K562 (cell line): Measurements from ENCODE around the gene ITGAD.

Source experiments
- GTF2E2 ChIP-seq: fragments of 200-800 bp; sonication (Bioruptor generic); IDR thresholded peaks from 2 replicates; pipeline ENCODE4 v1.6.1; 2016; ENCODE audit warnings: missing genetic modification characterization, missing compliant biosample characterization
- POLR2A ChIP-seq: fragments of 450-650 bp; conservative IDR thresholded peaks from 2 replicates; pipeline ENCODE4 v1.6.1; 2016
- SRSF9 ChIP-seq: fragments of 200-400 bp; formaldehyde crosslinking; IDR thresholded peaks from 2 replicates; pipeline ENCODE4 v1.6.1; 2017; ENCODE audit warnings: low read depth, low read length, borderline replicate concordance
- ZNF436 ChIP-seq: fragments of 250-450, 450-650 bp; sonication (Bioruptor Pico); formaldehyde crosslinking; IDR thresholded peaks from 2 replicates; pipeline ENCODE4 v1.7.0; 2020; ENCODE audit warnings: mild to moderate bottlenecking
- TF ChIP-seq, protein P1 (sequence below), 3 experiments: IDR thresholded peaks in 2 of 3; conservative IDR thresholded peaks in 1 of 3; 2 replicates each; pipeline ENCODE4 v1.5.1; 2011 to 2012; ENCODE audit warnings: low read length in 3 of 3, mild to moderate bottlenecking in 3 of 3, control low read depth in 2 of 3, improper control_type of control experiment in 1 of 3, inconsistent platforms in 1 of 3, low read depth in 1 of 3, mixed read lengths in 1 of 3, moderate library complexity in 1 of 3; ENCODE audit not compliant: insufficient read depth in 2 of 3
- TF ChIP-seq, protein P2 (sequence below): sonication (generic); formaldehyde crosslinking; IDR thresholded peaks from 2 replicates; pipeline ENCODE4 v1.8.1; 2023; ENCODE audit warnings: mild to moderate bottlenecking, missing genetic modification reagents

DNA sequence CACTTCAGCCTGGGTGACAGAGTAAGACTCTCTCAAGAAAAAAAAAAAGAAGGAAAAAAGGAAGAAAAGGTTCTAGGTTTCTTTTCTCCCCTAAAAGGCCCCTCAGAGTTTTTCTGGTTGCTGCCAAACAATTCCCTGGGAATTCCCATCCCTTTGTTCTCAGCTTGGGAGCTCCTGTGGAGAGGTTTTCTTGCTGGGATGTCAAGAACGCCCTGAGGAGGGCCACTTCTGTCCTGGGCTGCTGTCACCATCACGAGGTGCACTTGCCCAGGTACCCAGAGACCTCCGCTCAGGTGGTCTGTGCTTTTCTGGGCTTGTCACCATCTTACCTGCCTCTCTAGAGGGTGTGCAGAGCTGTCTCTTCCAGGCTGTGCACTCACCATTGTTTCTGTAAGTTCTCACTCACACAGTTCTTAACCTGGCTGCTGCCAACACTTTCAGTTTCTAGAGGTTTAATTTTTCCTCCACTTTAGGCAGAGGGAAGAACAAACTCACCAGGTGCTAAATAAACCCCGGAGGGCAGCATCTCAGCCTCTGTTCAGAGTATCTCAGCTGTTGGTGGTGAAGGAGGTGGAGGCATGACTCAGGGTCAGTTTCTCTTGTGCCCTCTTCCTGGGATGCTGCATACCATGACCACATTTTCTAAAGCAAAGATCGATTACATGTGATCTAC is 37.4 kb downstream of the ITGAD start:
- TF ChIP-seq POLR2A = no peak
- TF ChIP-seq GTF2E2 (tag) = no peak
- TF ChIP-seq, protein P1, sequence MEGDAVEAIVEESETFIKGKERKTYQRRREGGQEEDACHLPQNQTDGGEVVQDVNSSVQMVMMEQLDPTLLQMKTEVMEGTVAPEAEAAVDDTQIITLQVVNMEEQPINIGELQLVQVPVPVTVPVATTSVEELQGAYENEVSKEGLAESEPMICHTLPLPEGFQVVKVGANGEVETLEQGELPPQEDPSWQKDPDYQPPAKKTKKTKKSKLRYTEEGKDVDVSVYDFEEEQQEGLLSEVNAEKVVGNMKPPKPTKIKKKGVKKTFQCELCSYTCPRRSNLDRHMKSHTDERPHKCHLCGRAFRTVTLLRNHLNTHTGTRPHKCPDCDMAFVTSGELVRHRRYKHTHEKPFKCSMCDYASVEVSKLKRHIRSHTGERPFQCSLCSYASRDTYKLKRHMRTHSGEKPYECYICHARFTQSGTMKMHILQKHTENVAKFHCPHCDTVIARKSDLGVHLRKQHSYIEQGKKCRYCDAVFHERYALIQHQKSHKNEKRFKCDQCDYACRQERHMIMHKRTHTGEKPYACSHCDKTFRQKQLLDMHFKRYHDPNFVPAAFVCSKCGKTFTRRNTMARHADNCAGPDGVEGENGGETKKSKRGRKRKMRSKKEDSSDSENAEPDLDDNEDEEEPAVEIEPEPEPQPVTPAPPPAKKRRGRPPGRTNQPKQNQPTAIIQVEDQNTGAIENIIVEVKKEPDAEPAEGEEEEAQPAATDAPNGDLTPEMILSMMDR (IDR thresholded peaks at IDR 0.05 in 2 of 3, conservative IDR thresholded peaks at IDR 0.05 in 1 of 3; ENCODE audit: insufficient read depth in 2 of 3, low read depth in 1 of 3, low read length in 3 of 3) = no peak
- TF ChIP-seq ZNF436 (CRISPR knock-in tag) = no peak
- no peak for TF ChIP-seq SRSF9
- TF ChIP-seq, protein P2, sequence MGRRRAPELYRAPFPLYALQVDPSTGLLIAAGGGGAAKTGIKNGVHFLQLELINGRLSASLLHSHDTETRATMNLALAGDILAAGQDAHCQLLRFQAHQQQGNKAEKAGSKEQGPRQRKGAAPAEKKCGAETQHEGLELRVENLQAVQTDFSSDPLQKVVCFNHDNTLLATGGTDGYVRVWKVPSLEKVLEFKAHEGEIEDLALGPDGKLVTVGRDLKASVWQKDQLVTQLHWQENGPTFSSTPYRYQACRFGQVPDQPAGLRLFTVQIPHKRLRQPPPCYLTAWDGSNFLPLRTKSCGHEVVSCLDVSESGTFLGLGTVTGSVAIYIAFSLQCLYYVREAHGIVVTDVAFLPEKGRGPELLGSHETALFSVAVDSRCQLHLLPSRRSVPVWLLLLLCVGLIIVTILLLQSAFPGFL (CRISPR knock-in tag) = no peak
